Endothelial cell of umbilical vein (primary cell): ENCODE results near the gene NDFIP1. TPM values are rescaled to one million over a fixed set of nuclear protein-coding genes. Genes with fewer than 3 reads are reported as not detected.
"Not testable (repeated sequence)": the region's sequence is repeated elsewhere in the genome, so short reads cannot be mapped to it uniquely, and the experiment has no call there.

Experiments used
- BruUV-seq: library from RNA; stranded (reverse); fragments of 400-500 nt; replicated peaks from 2 replicates; lab custom pipeline; 2021; lab: Mats Ljungman, UMichigan
- CTCF ChIA-PET: fragments of 300-600, 350-600 bp; sonication (Branson Sonifier 250); formaldehyde crosslinking; loops from one replicate; lab custom pipeline; 2021; ENCODE audit warnings: antibody characterized with exemption, inconsistent platforms; lab: Charles Lee
- POLR2A ChIA-PET: fragments of 300-600, 350-600 bp; sonication (Branson Sonifier 250); formaldehyde crosslinking; loops from one replicate; lab custom pipeline; 2021; ENCODE audit warnings: antibody characterized with exemption, inconsistent platforms; lab: Charles Lee
- DNase-seq: peaks from one replicate; pipeline ENCODE4 v3.0.0-alpha.2; 2011; ENCODE audit warnings: low read depth, low spot score
- FAIRE-seq: peaks from 2 replicates; lab custom pipeline; 2011; peaks lifted over from hg19 to GRCh38; lab: Jason Lieb, UNC
- H2AFZ ChIP-seq: 2 replicates; pipeline ENCODE4 v1.6.0; 2012; ENCODE audit warnings: low read depth, low read length, control low read depth, inconsistent platforms
- H3K27ac ChIP-seq: 2 replicates; pipeline ENCODE4 v1.5.1; 2011; ENCODE audit warnings: low read depth, mild to moderate bottlenecking, control low read depth, low read length, moderate library complexity; ENCODE audit not compliant: insufficient read depth
- H3K27me3 ChIP-seq, 2 experiments: 2 replicates each; pipeline versions ENCODE4 v1.6.0 to v1.6.1; 2011; ENCODE audit warnings: low read length in 2 of 2, mixed read lengths in 1 of 2; ENCODE audit not compliant: control insufficient read depth in 2 of 2, insufficient read depth in 2 of 2
- H3K36me3 ChIP-seq, 2 experiments: 2 replicates in 1 of 2; 3 replicates in 1 of 2; pipeline ENCODE4 v1.5.1; 2011; ENCODE audit warnings: low read length in 2 of 2, mild to moderate bottlenecking in 1 of 2, moderate library complexity in 1 of 2; ENCODE audit not compliant: control insufficient read depth in 2 of 2, insufficient read depth in 2 of 2; ENCODE audit errors: extremely low read depth in 1 of 2
- H3K4me1 ChIP-seq: 3 replicates; pipeline ENCODE4 v1.5.1; 2011; ENCODE audit warnings: mild to moderate bottlenecking, low read length; ENCODE audit not compliant: control insufficient read depth, insufficient read depth; ENCODE audit errors: extremely low read depth
- H3K4me2 ChIP-seq: 2 replicates; pipeline ENCODE4 v1.6.1; 2011; ENCODE audit warnings: low read length, control low read depth, mixed read lengths; ENCODE audit not compliant: insufficient read depth
- H3K4me3 ChIP-seq, 3 experiments: fragments of 200-600 bp in 1 of 3; sonication (generic), shearing (Covaris generic) in 1 of 3; replicated peaks in 1 of 3; 2 replicates each; pipeline ENCODE4 v1.5.1; 2011 to 2016; ENCODE audit warnings: control low read depth in 3 of 3, low read length in 3 of 3, mild to moderate bottlenecking in 2 of 3, inconsistent platforms in 1 of 3, low read depth in 1 of 3, moderate library complexity in 1 of 3; ENCODE audit not compliant: insufficient read depth in 1 of 3
- H3K79me2 ChIP-seq: 2 replicates; pipeline ENCODE4 v1.6.0; 2012; ENCODE audit warnings: low read length, inconsistent platforms; ENCODE audit not compliant: control insufficient read depth, insufficient read depth
- H3K9ac ChIP-seq: replicated peaks from 2 replicates; pipeline ENCODE3; 2011; ENCODE audit warnings: low read length, control low read depth; ENCODE audit not compliant: insufficient read depth; ENCODE audit errors: extremely low read depth
- H3K9me1 ChIP-seq: replicated peaks from 3 replicates; pipeline ENCODE4 v1.6.0; 2011; ENCODE audit warnings: mild to moderate bottlenecking, low read length; ENCODE audit not compliant: control insufficient read depth, insufficient read depth; ENCODE audit errors: extremely low read depth
- H3K9me3 ChIP-seq: replicated peaks from 2 replicates; pipeline ENCODE4 v1.5.1; 2012; ENCODE audit warnings: low read length, inconsistent platforms; ENCODE audit not compliant: control insufficient read depth, insufficient read depth
- H4K20me1 ChIP-seq: replicated peaks from 2 replicates; pipeline ENCODE3; 2011; ENCODE audit warnings: mild to moderate bottlenecking, low read length; ENCODE audit not compliant: control insufficient read depth, insufficient read depth; ENCODE audit errors: extremely low read depth
- EZH2 ChIP-seq: IDR thresholded peaks from 2 replicates; pipeline ENCODE4 v1.6.1; 2012; ENCODE audit warnings: borderline replicate concordance, low read depth, mild to moderate bottlenecking, moderate library complexity, low read length, inconsistent platforms; ENCODE audit not compliant: severe bottlenecking
- FOS ChIP-seq: IDR thresholded peaks from 2 replicates; pipeline ENCODE4 v1.6.1; 2011; ENCODE audit warnings: mild to moderate bottlenecking, low read length, moderate library complexity, borderline replicate concordance; ENCODE audit not compliant: insufficient read depth
- GATA2 ChIP-seq: IDR thresholded peaks from 2 replicates; pipeline ENCODE4 v1.7.0; 2011; ENCODE audit warnings: low read depth, mild to moderate bottlenecking, moderate library complexity, mixed read lengths, low read length; ENCODE audit not compliant: insufficient read length, insufficient read depth
- JUN ChIP-seq: IDR thresholded peaks from 2 replicates; pipeline ENCODE4 v1.6.1; 2011; ENCODE audit warnings: borderline replicate concordance, low read depth; ENCODE audit not compliant: insufficient read length, insufficient read depth
- MYC ChIP-seq: IDR thresholded peaks from one replicate; pipeline ENCODE4 v1.6.1; 2011; ENCODE audit warnings: mild to moderate bottlenecking, low read depth, low read length
- POLR2A ChIP-seq: IDR thresholded peaks from 2 replicates; pipeline ENCODE4 v1.6.1; 2012; ENCODE audit warnings: low read depth, mild to moderate bottlenecking, control low read depth, low read length
- POLR2AphosphoS5 ChIP-seq: IDR thresholded peaks from 2 replicates; pipeline ENCODE4 v1.6.1; 2012; ENCODE audit warnings: low read depth, mild to moderate bottlenecking, control low read depth, low read length, moderate library complexity; ENCODE audit not compliant: insufficient read depth
- dilution Hi-C: fragments of 300-500 bp; cut with MboI; formaldehyde crosslinking; loops from one replicate; pipeline ENCODE4 v1.15.0; 2019; ENCODE audit warnings: low sequenced_read_pairs; ENCODE audit not compliant: extremely low pct_ligation_motif_present
- intact Hi-C: fragments of 100-400 bp; cut with micrococcal nuclease; formaldehyde crosslinking; loops from one replicate; pipeline ENCODE4 v1.10.0; 2022
- polyA plus RNA-seq, 4 experiments: library from polyadenylated mRNA; depleted of rRNA in 3 of 4; stranded (reverse) in 3 of 4; unstranded in 1 of 4; fragments of >200 nt; gene quantifications; 2 replicates each; pipeline versions ENCODE4 v1.2.1 to v1.2.3, GENCODE V29; 2011 to 2012; ENCODE audit warnings: missing spikeins in 1 of 4
- total RNA-seq: library from RNA; stranded (reverse); gene quantifications from 2 replicates; pipeline ENCODE4 v1.2.3, GENCODE V29; 2021
- TF ChIP-seq, protein P1 (sequence below): IDR thresholded peaks from 2 replicates; pipeline ENCODE4 v1.6.1; 2011; ENCODE audit not compliant: insufficient read depth, insufficient read length
- TF ChIP-seq, protein P2 (sequence below), 2 donors: IDR thresholded peaks; 1 replicate in 1 of 2; 2 replicates in 1 of 2; pipeline ENCODE4 v1.5.1; 2011; ENCODE audit warnings: low read length in 2 of 2, mild to moderate bottlenecking in 2 of 2, moderate library complexity in 2 of 2, control low read depth in 1 of 2, inconsistent platforms in 1 of 2, low read depth in 1 of 2; ENCODE audit not compliant: insufficient read depth in 1 of 2; ENCODE audit errors: extremely low read depth in 1 of 2

Gene NDFIP1
- total and polyA plus RNA-seq, 2 donors (not counting 3 experiments of a cell fraction or from before 2014, with no cell fraction given), result 12.3 to 42.6 TPM

DNA sequence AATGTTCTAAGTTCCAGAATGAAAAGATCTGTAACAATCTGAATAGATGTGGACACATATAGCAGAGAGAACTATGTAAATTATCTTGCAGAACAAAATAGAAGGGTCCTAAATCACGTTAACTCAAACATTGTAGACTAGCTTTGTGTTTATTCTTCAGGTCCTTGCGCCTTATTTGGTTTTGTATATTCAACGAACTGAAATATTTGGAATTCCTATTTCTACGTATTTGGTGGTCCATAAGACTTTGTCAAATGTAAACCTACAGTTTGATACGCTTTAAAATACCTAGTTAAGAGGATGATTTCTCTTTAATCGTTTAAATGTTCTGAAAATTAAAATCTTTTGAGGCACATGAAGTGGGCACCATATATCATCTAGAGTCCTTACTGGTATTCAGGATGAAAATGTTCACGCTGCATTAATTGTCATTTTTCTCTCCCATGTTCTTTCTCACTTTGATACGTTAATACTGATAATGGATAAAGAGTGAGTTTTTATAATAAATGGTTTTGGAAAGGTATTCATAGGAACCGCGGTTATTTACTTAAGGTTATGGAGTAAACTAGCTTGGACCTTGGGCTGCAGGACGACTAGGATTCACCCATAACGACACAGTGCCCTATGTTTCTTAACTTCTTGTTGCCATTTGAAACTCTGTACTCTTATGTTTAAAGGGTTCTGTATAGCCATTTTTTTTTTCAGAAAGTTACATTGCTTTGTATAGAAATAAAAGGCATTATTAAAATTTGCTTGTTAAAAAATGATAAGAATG lies 45.3 kb downstream of the NDFIP1 start:
- no peak overlapping the region for H3K4me2 ChIP-seq
- DNase-seq, result no peak
- intact Hi-C loops (loop anchor here (2.0 to 5.0 kb wide), 4 partner anchors 39 to 273 kb away; no protein-coding TSS in a partner anchor), dilution Hi-C loops (loop anchor here (5.0 kb wide), 1 partner anchor 393 kb away; no protein-coding TSS in a partner anchor)
- H3K36me3 ChIP-seq, result no peaks in the 10 kb centered on the region
- no peaks in the 10 kb centered on the region for H3K9me3 ChIP-seq
- no peaks in the 10 kb centered on the region for H3K27me3 ChIP-seq
- TF ChIP-seq MYC (no peak), FOS (no peak), POLR2A (no peak), POLR2AphosphoS5 (no peak), GATA2 (no peak), EZH2 (no peak), JUN (no peak)
- TF ChIP-seq, protein P1, sequence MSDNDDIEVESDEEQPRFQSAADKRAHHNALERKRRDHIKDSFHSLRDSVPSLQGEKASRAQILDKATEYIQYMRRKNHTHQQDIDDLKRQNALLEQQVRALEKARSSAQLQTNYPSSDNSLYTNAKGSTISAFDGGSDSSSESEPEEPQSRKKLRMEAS, result no peak
- TF ChIP-seq, protein P2, sequence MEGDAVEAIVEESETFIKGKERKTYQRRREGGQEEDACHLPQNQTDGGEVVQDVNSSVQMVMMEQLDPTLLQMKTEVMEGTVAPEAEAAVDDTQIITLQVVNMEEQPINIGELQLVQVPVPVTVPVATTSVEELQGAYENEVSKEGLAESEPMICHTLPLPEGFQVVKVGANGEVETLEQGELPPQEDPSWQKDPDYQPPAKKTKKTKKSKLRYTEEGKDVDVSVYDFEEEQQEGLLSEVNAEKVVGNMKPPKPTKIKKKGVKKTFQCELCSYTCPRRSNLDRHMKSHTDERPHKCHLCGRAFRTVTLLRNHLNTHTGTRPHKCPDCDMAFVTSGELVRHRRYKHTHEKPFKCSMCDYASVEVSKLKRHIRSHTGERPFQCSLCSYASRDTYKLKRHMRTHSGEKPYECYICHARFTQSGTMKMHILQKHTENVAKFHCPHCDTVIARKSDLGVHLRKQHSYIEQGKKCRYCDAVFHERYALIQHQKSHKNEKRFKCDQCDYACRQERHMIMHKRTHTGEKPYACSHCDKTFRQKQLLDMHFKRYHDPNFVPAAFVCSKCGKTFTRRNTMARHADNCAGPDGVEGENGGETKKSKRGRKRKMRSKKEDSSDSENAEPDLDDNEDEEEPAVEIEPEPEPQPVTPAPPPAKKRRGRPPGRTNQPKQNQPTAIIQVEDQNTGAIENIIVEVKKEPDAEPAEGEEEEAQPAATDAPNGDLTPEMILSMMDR (IDR thresholded peaks at IDR 0.05; ENCODE audit: extremely low read depth in 1 of 2, insufficient read depth in 1 of 2, low read depth in 1 of 2, low read length in 2 of 2), result no peak
- H2AFZ ChIP-seq, result no peak overlapping the region
- H3K9me1 ChIP-seq, result no peaks in the 10 kb centered on the region
- FAIRE-seq, result no peak
- H3K9ac ChIP-seq, result no peak overlapping the region
- no peak overlapping the region for H3K27ac ChIP-seq
- no TSS peak for BruUV-seq
- H3K4me1 ChIP-seq, result peaks cover 19% of the 10 kb centered on the region
- H3K4me3 ChIP-seq, result no peak overlapping the region
- CTCF ChIA-PET, result interaction anchor here (0.6 to 1.8 kb wide), 3 partner anchors 216 to 545 kb away, joined by 3 to 6 read pairs (median 4); no protein-coding TSS in a partner anchor
- no peaks in the 10 kb centered on the region for H4K20me1 ChIP-seq
- H3K79me2 ChIP-seq, result no peaks in the 10 kb centered on the region
- POLR2A ChIA-PET, result no interaction called here

DNA sequence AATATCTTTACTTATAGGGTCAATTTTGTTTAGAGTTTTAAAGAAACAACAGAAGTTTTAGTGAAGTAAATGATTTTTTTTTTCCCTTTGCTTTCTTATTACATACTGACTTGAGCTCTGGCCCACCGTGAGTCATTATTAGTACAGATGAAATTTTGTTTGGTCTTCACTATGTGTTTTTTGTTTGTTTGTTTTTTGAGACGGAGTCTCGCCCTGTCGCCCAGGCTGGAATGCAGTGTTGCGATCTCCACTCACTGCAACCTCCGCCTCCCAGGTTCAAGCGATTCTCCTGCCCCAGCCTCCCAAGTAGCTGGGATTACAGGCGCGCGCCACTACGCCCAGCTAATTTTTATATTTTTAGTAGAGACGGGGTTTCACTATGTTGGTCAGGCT lies 45.9 kb downstream of the NDFIP1 start:
- H4K20me1 ChIP-seq, H3K27ac ChIP-seq, FAIRE-seq, H3K36me3 ChIP-seq, DNase-seq, H3K79me2 ChIP-seq, H3K27me3 ChIP-seq, H2AFZ ChIP-seq, H3K4me2 ChIP-seq, H3K4me3 ChIP-seq, POLR2A ChIA-PET, H3K9ac ChIP-seq, H3K9me3 ChIP-seq, H3K9me1 ChIP-seq, BruUV-seq: not testable (repeated sequence)
- peaks cover 19% of the 10 kb centered on the region for H3K4me1 ChIP-seq
- CTCF ChIA-PET, result interaction anchor here (1.5 to 1.8 kb wide), 2 partner anchors 395 to 545 kb away, joined by 4 to 6 read pairs; no protein-coding TSS in a partner anchor
- dilution Hi-C loops (loop anchor here (5.0 kb wide), 1 partner anchor 393 kb away; no protein-coding TSS in a partner anchor), intact Hi-C loops (loop anchor here (5.0 kb wide), 1 partner anchor 83 kb away; no protein-coding TSS in a partner anchor)
